H9 (cell line): Measurements from ENCODE around the gene INSR. TPM values are rescaled to one million over a fixed set of nuclear protein-coding genes. Genes with fewer than 3 reads are reported as not detected.

Source experiments
- DNase-seq: peaks from one replicate; pipeline ENCODE4 v3.0.0-alpha.2; 2017
- H2AFZ ChIP-seq: one replicate; pipeline ENCODE4 v1.6.1; 2013; ENCODE audit warnings: mild to moderate bottlenecking, low read length, control low read depth, moderate library complexity
- H2AK5ac ChIP-seq: 2 replicates; pipeline ENCODE4 v1.6.1; 2013; ENCODE audit warnings: low read length, control low read depth, mixed read lengths; ENCODE audit not compliant: insufficient read length
- H2BK120ac ChIP-seq: one replicate; pipeline ENCODE4 v1.6.1; 2013; ENCODE audit warnings: low read depth, mild to moderate bottlenecking, low read length, control low read depth, inconsistent platforms; ENCODE audit not compliant: poor library complexity, severe bottlenecking
- H2BK12ac ChIP-seq: 2 replicates; pipeline ENCODE4 v1.6.1; 2013; ENCODE audit warnings: low read length, control low read depth, mixed read lengths, low read depth; ENCODE audit not compliant: insufficient read length
- H2BK15ac ChIP-seq: 2 replicates; pipeline ENCODE4 v1.6.1; 2013; ENCODE audit warnings: low read depth, low read length, control low read depth
- H2BK20ac ChIP-seq: one replicate; pipeline ENCODE4 v1.6.1; 2013; ENCODE audit warnings: low read depth, mild to moderate bottlenecking, low read length, control low read depth, inconsistent platforms; ENCODE audit not compliant: poor library complexity, severe bottlenecking
- H2BK5ac ChIP-seq: 2 replicates; pipeline ENCODE4 v1.6.1; 2013; ENCODE audit warnings: low read length, control low read depth, mixed read lengths; ENCODE audit not compliant: insufficient read length
- H3K14ac ChIP-seq: 2 replicates; pipeline ENCODE4 v1.6.1; 2013; ENCODE audit warnings: low read length, control low read depth; ENCODE audit not compliant: insufficient read depth
- H3K18ac ChIP-seq: 2 replicates; pipeline ENCODE4 v1.6.1; 2013; ENCODE audit warnings: low read depth, mild to moderate bottlenecking, mixed read lengths, low read length, control low read depth; ENCODE audit not compliant: insufficient read length
- H3K23ac ChIP-seq: 2 replicates; pipeline ENCODE4 v1.6.1; 2013; ENCODE audit warnings: low read length, control low read depth, mixed read lengths, low read depth; ENCODE audit not compliant: insufficient read length
- H3K23me2 ChIP-seq: 2 replicates; pipeline ENCODE4 v1.6.1; 2013; ENCODE audit warnings: low read depth, mild to moderate bottlenecking, mixed read lengths, low read length, control low read depth; ENCODE audit not compliant: insufficient read length, poor library complexity, severe bottlenecking
- H3K27ac ChIP-seq: 2 replicates; pipeline ENCODE4 v1.5.1; 2013; ENCODE audit warnings: low read length, control low read depth, mixed read lengths, low read depth; ENCODE audit not compliant: insufficient read length
- H3K27me3 ChIP-seq: 2 replicates; pipeline ENCODE4 v1.6.1; 2013; ENCODE audit warnings: low read length, control low read depth, inconsistent platforms; ENCODE audit not compliant: insufficient read depth
- H3K4ac ChIP-seq: 2 replicates; pipeline ENCODE4 v1.6.1; 2013; ENCODE audit warnings: low read depth, mild to moderate bottlenecking, control low read depth, inconsistent platforms, low read length, moderate library complexity
- H3K4me1 ChIP-seq: 2 replicates; pipeline ENCODE4 v1.6.1; 2013; ENCODE audit warnings: low read length, control low read depth, inconsistent platforms; ENCODE audit not compliant: insufficient read depth
- H3K4me2 ChIP-seq: 2 replicates; pipeline ENCODE4 v1.6.1; 2013; ENCODE audit warnings: low read length, control low read depth, mixed read lengths; ENCODE audit not compliant: insufficient read length, insufficient read depth
- H3K56ac ChIP-seq: 2 replicates; pipeline ENCODE4 v1.6.1; 2013; ENCODE audit warnings: low read depth, mild to moderate bottlenecking, mixed read lengths, low read length, control low read depth; ENCODE audit not compliant: insufficient read length
- H3K79me1 ChIP-seq: 2 replicates; pipeline ENCODE4 v1.6.1; 2013; ENCODE audit warnings: low read depth, mild to moderate bottlenecking, moderate library complexity, low read length, control low read depth, inconsistent platforms; ENCODE audit not compliant: insufficient read depth, poor library complexity, severe bottlenecking
- H3K79me2 ChIP-seq: 2 replicates; pipeline ENCODE4 v1.6.1; 2013; ENCODE audit warnings: low read length, control low read depth, inconsistent platforms; ENCODE audit not compliant: insufficient read depth
- H3K9ac ChIP-seq: 2 replicates; pipeline ENCODE4 v1.6.1; 2013; ENCODE audit warnings: low read length, control low read depth, mixed read lengths; ENCODE audit not compliant: insufficient read length; ENCODE audit errors: extremely low read depth
- H3K9me3 ChIP-seq: one replicate; pipeline ENCODE4 v1.6.1; 2013; ENCODE audit warnings: low read depth, low read length, inconsistent platforms; ENCODE audit not compliant: control insufficient read depth
- H3T11ph ChIP-seq: one replicate; pipeline ENCODE4 v1.6.1; 2013; ENCODE audit warnings: mild to moderate bottlenecking, low read length, control low read depth, inconsistent platforms
- H4K20me1 ChIP-seq: one replicate; pipeline ENCODE4 v1.6.1; 2013; ENCODE audit not compliant: control insufficient read depth, insufficient read length, insufficient read depth
- H4K5ac ChIP-seq: 2 replicates; pipeline ENCODE4 v1.6.1; 2013; ENCODE audit warnings: low read depth, mild to moderate bottlenecking, mixed read lengths, low read length, control low read depth; ENCODE audit not compliant: insufficient read length
- H4K8ac ChIP-seq: replicated peaks from 2 replicates; pipeline ENCODE4 v1.6.1; 2013; ENCODE audit warnings: low read length, control low read depth, mixed read lengths, low read depth; ENCODE audit not compliant: insufficient read length
- H4K91ac ChIP-seq: 2 replicates; pipeline ENCODE4 v1.6.1; 2013; ENCODE audit warnings: low read depth, mild to moderate bottlenecking, moderate library complexity, mixed read lengths, low read length, control low read depth; ENCODE audit not compliant: insufficient read length
- H3K27ac Mint-ChIP-seq, 3 experiments: 2 replicates in 2 of 3; 3 replicates in 1 of 3; pipeline ENCODE4 v1.8.0; 2020 to 2021; ENCODE audit warnings: mixed read lengths in 3 of 3, mild to moderate bottlenecking in 1 of 3, moderate library complexity in 1 of 3
- H3K27me3 Mint-ChIP-seq: 2 replicates; pipeline ENCODE4 v1.8.0; 2021; ENCODE audit warnings: low read depth, mild to moderate bottlenecking, moderate library complexity, mixed read lengths
- H3K36me3 Mint-ChIP-seq, 3 experiments: 2 replicates in 2 of 3; 3 replicates in 1 of 3; pipeline ENCODE4 v1.8.0; 2020 to 2021; ENCODE audit warnings: low read depth in 3 of 3, mixed read lengths in 3 of 3; ENCODE audit not compliant: insufficient read depth in 1 of 3
- H3K4me1 Mint-ChIP-seq, 2 experiments: 2 replicates each; pipeline ENCODE4 v1.8.0; 2020; ENCODE audit warnings: mixed read lengths in 2 of 2
- H3K4me3 Mint-ChIP-seq, 2 experiments: 2 replicates in 1 of 2; 3 replicates in 1 of 2; pipeline ENCODE4 v1.8.0; 2020 to 2021; ENCODE audit warnings: mild to moderate bottlenecking in 2 of 2, mixed read lengths in 2 of 2, moderate library complexity in 1 of 2
- H3K9me3 Mint-ChIP-seq, 2 experiments: 2 replicates in 1 of 2; 3 replicates in 1 of 2; pipeline ENCODE4 v1.8.0; 2020; ENCODE audit warnings: mild to moderate bottlenecking in 2 of 2, mixed read lengths in 2 of 2, moderate library complexity in 1 of 2
- WGBS: extraction: QIAGEN DNeasy Blood & Tissue Kit; methylation state at CpG from one replicate; pipeline ENCODE4 v1.1.7; 2013; ENCODE audit warnings: missing lambda C conversion rate, low lambda C conversion rate, mixed read lengths; ENCODE audit not compliant: insufficient read length; ENCODE audit errors: extremely low coverage; 5-methylcytosine and 5-hydroxymethylcytosine counted together
- total RNA-seq: library from RNA; stranded (reverse); gene quantifications from 2 replicates; pipeline ENCODE4 v1.2.1, GENCODE V29; 2021
- TF ChIP-seq, protein P1 (sequence below): fragments of 200-600 bp; sonication (generic); conservative IDR thresholded peaks from 3 replicates; pipeline ENCODE4 v1.8.0; 2021; ENCODE audit warnings: antibody characterized with exemption, mild to moderate bottlenecking

Gene INSR
- total RNA-seq, 1 experiment from 2014 or later = 39.8 TPM

DNA sequence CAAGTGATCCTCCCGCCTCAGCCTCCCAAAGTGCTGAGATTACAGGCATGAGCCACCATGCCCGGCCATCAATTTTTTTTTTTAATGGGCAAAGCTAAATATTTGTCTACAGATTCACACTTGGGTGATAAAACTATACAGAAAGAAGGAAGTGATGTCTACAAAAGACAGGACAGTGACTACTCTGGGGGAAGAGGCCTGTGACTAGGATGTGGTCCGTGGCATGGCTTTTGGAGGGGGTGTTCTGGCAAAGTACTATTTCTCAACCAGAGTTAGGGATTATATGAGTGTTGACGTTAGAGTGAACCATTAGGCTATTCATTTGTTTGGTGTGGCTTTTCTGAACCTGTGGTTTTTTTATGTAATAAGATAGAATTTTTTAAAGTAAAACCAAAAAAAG lies 42.7 kb downstream of the INSR start:
- Histone ChIP-seq H3K4me2 (no peak overlapping the region), H3K23ac (no peak overlapping the region), H3K79me2 (no peaks in the 10 kb centered on the region), H3K56ac (no peak overlapping the region), H3K79me1 (no peaks in the 10 kb centered on the region), H3K4me1 (peaks cover 2% of the 10 kb centered on the region; the same call in 1 of the 2 replicates), H2AFZ (no peak overlapping the region), H4K91ac (no peak overlapping the region), H2AK5ac (no peak overlapping the region), H2BK15ac (no peak overlapping the region), H3T11ph (no peak overlapping the region), H3K9ac (no peak overlapping the region), H2BK20ac (no peak overlapping the region), H4K5ac (no peak overlapping the region), H2BK120ac (no peak overlapping the region), H3K14ac (no peak overlapping the region), H3K23me2 (no peaks in the 10 kb centered on the region), H4K20me1 (no peaks in the 10 kb centered on the region), H4K8ac (no peak overlapping the region), H3K27me3 (no peaks in the 10 kb centered on the region), H2BK12ac (no peak overlapping the region), H3K27ac (no peak overlapping the region), H2BK5ac (no peak overlapping the region), H3K9me3 (no peaks in the 10 kb centered on the region), H3K4ac (no peak overlapping the region), H3K18ac (no peak overlapping the region)
- Mint-ChIP-seq H3K27me3 (no peaks in the 10 kb centered on the region; the same call in 1 of the 2 replicates), H3K9me3 (peaks cover 4 to 5% of the 10 kb centered on the region in 2 experiments), H3K4me3 (no peak overlapping the region), H3K4me1 (peaks cover 12 to 21% of the 10 kb centered on the region in 2 experiments), H3K36me3 (peaks cover 3 to 14% (median 9%) of the 10 kb centered on the region in 3 experiments), H3K27ac (no peak overlapping the region)
- no peak for DNase-seq
- TF ChIP-seq, protein P1, sequence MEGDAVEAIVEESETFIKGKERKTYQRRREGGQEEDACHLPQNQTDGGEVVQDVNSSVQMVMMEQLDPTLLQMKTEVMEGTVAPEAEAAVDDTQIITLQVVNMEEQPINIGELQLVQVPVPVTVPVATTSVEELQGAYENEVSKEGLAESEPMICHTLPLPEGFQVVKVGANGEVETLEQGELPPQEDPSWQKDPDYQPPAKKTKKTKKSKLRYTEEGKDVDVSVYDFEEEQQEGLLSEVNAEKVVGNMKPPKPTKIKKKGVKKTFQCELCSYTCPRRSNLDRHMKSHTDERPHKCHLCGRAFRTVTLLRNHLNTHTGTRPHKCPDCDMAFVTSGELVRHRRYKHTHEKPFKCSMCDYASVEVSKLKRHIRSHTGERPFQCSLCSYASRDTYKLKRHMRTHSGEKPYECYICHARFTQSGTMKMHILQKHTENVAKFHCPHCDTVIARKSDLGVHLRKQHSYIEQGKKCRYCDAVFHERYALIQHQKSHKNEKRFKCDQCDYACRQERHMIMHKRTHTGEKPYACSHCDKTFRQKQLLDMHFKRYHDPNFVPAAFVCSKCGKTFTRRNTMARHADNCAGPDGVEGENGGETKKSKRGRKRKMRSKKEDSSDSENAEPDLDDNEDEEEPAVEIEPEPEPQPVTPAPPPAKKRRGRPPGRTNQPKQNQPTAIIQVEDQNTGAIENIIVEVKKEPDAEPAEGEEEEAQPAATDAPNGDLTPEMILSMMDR = no peak
- WGBS = no CpG with 5 or more reads among the region's 4 CpGs
